Measurements from ENCODE around the gene TRANK1. TPM values are rescaled to one million over a fixed set of nuclear protein-coding genes. Genes with fewer than 3 reads are reported as not detected.

TRANK1 gene
- total and polyA plus RNA-seq, 2 donors from 2014 or later, result 1.2 to 21.4 TPM

DNA sequence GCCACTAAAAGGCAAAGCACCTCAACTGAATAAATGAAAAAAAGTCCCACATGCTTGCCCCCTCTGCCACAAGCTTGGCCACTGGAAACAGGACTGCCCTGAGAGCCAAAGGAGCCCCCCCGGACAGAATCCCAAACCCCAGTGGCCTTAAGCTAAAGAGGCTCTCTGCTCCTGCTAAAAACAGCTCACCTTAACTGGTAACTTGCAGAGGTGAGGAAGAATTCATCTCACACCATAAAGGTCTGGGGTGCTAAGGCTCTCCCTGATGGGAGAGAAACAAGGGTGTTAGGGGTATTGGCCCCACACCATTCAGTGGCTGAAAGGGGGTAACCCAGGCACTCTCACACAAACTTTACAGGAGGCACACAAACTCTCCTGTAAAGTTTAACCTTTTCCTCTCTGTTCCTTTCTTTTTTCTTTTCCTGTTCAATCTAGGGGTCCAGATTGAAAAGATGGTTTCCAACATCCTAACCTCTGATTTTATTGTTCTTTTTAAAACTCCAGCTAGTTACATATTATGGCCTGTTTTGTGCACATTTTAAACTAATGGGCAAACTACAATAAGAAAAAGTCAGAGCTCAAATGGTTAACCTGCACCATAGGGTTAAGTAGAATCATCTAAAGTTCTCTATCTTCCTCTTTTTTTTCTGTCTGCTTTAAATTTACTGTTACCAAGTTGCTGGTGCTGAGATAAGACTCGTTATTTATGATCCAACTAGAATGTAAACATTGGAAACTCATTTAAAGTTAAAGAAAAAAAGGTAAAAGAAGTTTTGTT lies 19.9 kb downstream of the TRANK1 start:
- H3K36me3 ChIP-seq (ENCODE audit: control insufficient read depth in 2 of 3, insufficient read depth in 3 of 3, low read length in 3 of 3), result no peaks in the 10 kb centered on the region
- H3K9ac ChIP-seq (ENCODE audit: low read length in 3 of 3), result no peak overlapping the region
- DNase-seq (peak in 1 of 5 donors; percentile 40), FAIRE-seq (no peak)
- H3K4me1 ChIP-seq (ENCODE audit: control insufficient read depth in 2 of 3, insufficient read depth in 2 of 3, low read depth in 1 of 3, low read length in 3 of 3), result peaks cover 0 to 2% (median 0%) of the 10 kb centered on the region in 3 donors
- peaks cover 0 to 8% (median 0%) of the 10 kb centered on the region in 3 donors for H3K9me3 ChIP-seq (ENCODE audit: control insufficient read depth in 2 of 3, insufficient read depth in 1 of 3, low read length in 3 of 3)
- H3K27me3 ChIP-seq (ENCODE audit: control insufficient read depth, insufficient read depth, low read length), result no peaks in the 10 kb centered on the region
- intact Hi-C loops (cut with DNase I), result no loop called here
- H3K4me3 ChIP-seq (ENCODE audit: low read length in 3 of 3), result no peak overlapping the region
- H3K27ac ChIP-seq (ENCODE audit: low read depth in 2 of 2, low read length in 2 of 2), result no peak overlapping the region
- no peak for TF ChIP-seq CTCF (IDR thresholded peaks at IDR 0.05; ENCODE audit: borderline replicate concordance, extremely low read depth, insufficient read depth)

DNA sequence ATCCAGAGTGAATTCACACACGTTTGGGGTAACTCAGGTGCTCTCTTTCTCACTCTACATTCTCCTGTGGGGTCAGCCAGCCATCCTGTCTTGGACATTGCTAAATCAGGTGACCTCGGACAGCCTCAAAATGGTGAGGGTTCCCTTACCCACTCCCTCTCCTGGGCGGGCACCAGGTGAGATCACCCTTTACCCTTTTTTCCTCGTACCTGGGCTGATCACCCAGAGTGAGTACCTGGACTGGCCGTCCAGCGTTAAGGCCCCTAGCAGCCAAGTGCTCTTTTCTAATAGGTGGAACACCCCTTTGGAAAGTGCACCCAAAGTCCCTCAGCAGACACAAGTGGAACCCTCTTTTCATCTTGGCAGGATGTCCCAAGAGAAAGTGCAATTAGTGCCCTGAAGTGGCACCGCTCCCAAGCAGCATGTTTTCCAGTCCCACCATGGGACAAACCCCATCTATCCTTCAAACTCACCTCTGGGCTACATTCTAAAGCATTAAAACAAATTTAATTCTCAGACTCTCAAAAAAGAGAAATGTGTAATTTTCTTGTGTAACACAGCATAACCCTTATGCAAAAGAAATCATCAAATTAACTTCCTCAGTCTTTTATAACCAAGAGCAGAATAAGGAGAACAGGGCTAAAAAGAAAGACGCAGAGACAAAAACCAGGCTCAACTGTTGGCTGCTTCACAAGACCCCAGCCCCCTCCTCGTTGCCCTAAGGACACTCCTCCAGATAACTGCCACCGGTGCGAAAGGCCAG lies 20.7 kb downstream of the TRANK1 start:
- FAIRE-seq (no peak), DNase-seq (no peak)
- H3K4me1 ChIP-seq (ENCODE audit: control insufficient read depth in 2 of 3, insufficient read depth in 2 of 3, low read depth in 1 of 3, low read length in 3 of 3), result peaks cover 0 to 2% (median 0%) of the 10 kb centered on the region in 3 donors
- intact Hi-C loops (cut with DNase I), result no loop called here
- no peak overlapping the region for H3K27ac ChIP-seq (ENCODE audit: low read depth in 2 of 2, low read length in 2 of 2)
- peaks cover 0 to 8% (median 0%) of the 10 kb centered on the region in 3 donors for H3K9me3 ChIP-seq (ENCODE audit: control insufficient read depth in 2 of 3, insufficient read depth in 1 of 3, low read length in 3 of 3)
- no peak for TF ChIP-seq CTCF (IDR thresholded peaks at IDR 0.05; ENCODE audit: borderline replicate concordance, extremely low read depth, insufficient read depth)
- no peak overlapping the region for H3K4me3 ChIP-seq (ENCODE audit: low read length in 3 of 3)
- no peaks in the 10 kb centered on the region for H3K27me3 ChIP-seq (ENCODE audit: control insufficient read depth, insufficient read depth, low read length)
- no peaks in the 10 kb centered on the region for H3K36me3 ChIP-seq (ENCODE audit: control insufficient read depth in 2 of 3, insufficient read depth in 3 of 3, low read length in 3 of 3)
- H3K9ac ChIP-seq (ENCODE audit: low read length in 3 of 3), result no peak overlapping the region

DNA sequence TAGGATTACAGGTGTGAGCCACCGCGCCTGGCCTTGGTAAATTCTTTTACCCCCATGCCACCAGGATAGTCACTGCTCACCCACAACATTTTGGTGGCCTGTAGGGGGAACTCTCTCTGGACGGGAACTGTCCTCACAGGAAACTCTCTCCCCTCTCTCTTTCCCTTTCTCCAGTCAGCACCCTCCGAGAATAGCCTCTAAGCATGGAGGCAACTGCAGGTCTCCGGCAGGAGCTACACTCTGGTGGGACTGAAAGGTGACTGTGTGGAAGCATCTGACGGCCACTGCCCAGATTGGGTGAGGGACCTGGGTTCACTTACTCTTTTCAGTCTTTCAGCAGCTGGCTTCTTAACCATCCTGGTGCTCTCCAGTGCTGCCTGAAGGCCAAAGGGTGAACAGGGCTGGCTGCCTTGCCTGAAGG lies 21.3 kb downstream of the TRANK1 start:
- no peak for TF ChIP-seq CTCF (IDR thresholded peaks at IDR 0.05; ENCODE audit: borderline replicate concordance, extremely low read depth, insufficient read depth)
- no peak overlapping the region for H3K9ac ChIP-seq (ENCODE audit: low read length in 3 of 3)
- no peak overlapping the region for H3K4me3 ChIP-seq (ENCODE audit: low read length in 3 of 3)
- H3K9me3 ChIP-seq (ENCODE audit: control insufficient read depth in 2 of 3, insufficient read depth in 1 of 3, low read length in 3 of 3), result peaks cover 0 to 8% (median 0%) of the 10 kb centered on the region in 3 donors
- peaks cover 0 to 2% (median 0%) of the 10 kb centered on the region in 3 donors for H3K4me1 ChIP-seq (ENCODE audit: control insufficient read depth in 2 of 3, insufficient read depth in 2 of 3, low read depth in 1 of 3, low read length in 3 of 3)
- no peaks in the 10 kb centered on the region for H3K36me3 ChIP-seq (ENCODE audit: control insufficient read depth in 2 of 3, insufficient read depth in 3 of 3, low read length in 3 of 3)
- DNase-seq, result no peak
- no peaks in the 10 kb centered on the region for H3K27me3 ChIP-seq (ENCODE audit: control insufficient read depth, insufficient read depth, low read length)
- no peak for FAIRE-seq
- H3K27ac ChIP-seq (ENCODE audit: low read depth in 2 of 2, low read length in 2 of 2), result no peak overlapping the region
- intact Hi-C loops (cut with DNase I), result no loop called here
